CD4-positive, alpha-beta T cell treated with Interleukin-15 for 1 hour (primary cell): ENCODE measurements around the gene INPP4B.
"Not testable (repeated sequence)": the region's sequence is repeated elsewhere in the genome, so short reads cannot be mapped to it uniquely, and the experiment has no call there.

ENCODE experiments used
- DNase-seq: peaks from one replicate; pipeline ENCODE4 v3.0.0-alpha.2; 2020

Gene INPP4B

GRCh38 chr4:142660728-142661127 lies 185.4 kb downstream of the INPP4B start:
- DNase-seq, result no peak

GRCh38 chr4:142656178-142656577 lies 189.9 kb downstream of the INPP4B start:
- no peak for DNase-seq

GRCh38 chr4:142648378-142648777 lies 197.7 kb downstream of the INPP4B start:
- no peak for DNase-seq

DNA sequence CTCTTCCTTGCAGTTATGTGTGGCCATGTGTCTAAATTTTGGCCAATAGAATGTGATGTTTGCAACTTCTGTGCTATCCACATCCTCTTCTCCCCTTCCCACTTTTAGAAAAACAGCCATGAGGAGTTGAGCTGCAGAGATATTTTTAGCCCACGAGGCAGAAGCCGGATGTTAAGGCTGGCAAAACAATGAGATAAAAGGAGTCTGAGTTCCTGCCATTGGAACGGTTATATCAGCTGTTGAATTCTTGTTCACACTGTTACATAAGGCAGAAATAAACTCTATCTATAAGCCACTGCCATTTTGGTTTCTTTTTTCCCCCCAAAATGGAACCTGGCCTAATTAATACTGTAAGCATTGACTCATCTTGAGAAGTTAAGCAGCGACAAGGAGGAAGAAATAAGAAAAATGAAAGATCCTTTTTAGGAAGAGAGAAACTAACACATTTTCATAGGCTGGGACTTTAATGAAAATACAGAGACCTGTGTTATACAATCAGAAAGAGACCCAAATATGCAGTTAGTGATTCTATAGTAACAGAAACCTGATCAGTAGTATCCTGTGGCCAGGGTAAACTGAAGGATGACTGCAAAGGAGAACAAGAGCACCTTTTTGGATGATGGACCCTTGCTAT lies 200.5 kb downstream of the INPP4B start:
- DNase-seq, result no peak

DNA sequence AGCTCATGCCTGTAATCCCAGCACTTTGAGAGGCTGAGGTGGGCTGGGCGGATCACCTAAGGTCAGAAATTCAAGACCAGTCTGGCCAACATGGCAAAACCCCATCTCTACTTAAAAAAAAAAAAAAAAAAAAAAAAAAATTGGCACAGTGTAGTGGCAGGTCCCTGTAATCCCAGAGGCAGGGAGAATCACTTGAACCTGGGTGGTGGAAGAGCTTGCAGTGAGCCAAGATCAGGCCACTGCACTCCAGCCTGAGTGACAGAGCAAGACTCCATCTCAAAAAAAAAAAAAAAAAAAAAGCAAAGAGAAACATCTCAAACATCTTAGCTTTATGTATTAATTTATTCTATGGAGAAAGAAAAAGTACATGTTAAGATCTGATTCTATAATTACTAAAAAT lies 201.5 kb downstream of the INPP4B start:
- not testable (repeated sequence) for DNase-seq

- no peak for DNase-seq
These were observed 208.5 kb downstream of the INPP4B start for GRCh38 chr4:142637614-142638013.

GRCh38 chr4:142631836-142632235 lies 214.3 kb downstream of the INPP4B start:
- no peak for DNase-seq

DNA sequence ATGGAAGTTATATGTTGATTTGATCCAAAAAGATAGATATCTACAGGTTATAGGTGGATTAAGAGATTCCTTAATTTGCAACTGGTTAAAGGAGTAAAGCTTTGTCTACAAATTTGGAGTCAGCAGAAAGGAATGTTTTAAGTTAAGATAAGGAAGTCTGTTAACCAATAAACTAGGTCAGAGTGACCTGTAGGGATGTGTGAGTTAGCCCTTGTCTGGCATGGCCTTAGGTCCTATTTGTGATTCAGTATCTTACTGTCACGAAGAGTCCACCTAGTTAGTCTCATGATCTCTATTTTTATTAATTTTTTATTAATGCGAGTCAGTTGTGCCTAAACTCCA lies 230.8 kb downstream of the INPP4B start:
- DNase-seq, result no peak

DNA sequence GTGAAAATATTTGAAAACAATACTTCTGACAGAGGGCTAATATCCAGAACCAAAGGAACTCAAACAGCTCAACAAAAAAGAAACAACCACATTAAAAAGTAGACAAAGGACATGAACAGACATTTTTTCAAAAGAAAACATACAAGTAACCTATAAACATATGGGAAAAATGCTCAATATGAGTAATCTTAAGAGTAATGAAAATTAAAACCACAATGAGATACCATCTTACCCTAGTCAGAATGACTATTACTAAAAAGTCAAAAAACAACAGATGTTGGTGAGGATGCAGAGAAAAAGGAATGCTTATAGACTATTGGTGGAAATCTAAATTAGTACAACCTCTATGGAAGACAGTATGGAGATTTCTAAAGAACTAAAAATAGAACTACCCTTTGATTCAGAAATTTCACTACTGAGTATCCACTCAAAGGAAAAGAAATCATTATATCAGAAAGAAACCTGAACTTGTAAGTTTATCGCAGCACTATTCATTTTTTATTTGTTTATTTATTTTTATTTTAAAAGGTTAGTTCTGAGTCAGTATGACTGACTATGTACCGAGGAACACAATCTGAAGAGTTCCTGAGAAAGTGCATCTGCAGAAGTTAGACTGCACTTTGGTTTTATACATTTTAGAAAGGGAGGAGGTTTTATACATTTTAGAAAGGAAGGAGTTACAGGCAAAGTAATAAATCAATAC lies 231.3 kb downstream of the INPP4B start:
- no peak for DNase-seq

GRCh38 chr4:142607976-142608375 lies 238.1 kb downstream of the INPP4B start:
- DNase-seq, result no peak

DNA sequence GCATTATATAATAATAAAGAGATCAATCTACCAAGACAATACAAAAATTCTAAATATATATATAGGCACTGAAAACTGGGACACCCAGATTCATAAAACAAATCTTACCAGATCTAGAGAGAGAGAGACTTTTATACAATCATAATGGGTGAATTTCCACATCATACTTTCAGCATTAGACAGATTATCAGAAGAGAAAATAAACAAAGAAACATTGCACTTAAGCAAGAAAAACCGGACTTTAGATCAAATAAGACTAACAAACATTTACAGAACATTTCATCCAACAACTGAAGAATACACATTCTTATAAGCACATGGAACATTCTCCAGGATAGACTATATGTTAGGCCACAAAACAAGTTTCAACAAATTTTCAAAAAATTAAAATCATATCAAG lies 245.1 kb downstream of the INPP4B start:
- DNase-seq, result no peak

GRCh38 chr4:142598132-142598531 lies 248.0 kb downstream of the INPP4B start:
- DNase-seq, result no peak

DNA sequence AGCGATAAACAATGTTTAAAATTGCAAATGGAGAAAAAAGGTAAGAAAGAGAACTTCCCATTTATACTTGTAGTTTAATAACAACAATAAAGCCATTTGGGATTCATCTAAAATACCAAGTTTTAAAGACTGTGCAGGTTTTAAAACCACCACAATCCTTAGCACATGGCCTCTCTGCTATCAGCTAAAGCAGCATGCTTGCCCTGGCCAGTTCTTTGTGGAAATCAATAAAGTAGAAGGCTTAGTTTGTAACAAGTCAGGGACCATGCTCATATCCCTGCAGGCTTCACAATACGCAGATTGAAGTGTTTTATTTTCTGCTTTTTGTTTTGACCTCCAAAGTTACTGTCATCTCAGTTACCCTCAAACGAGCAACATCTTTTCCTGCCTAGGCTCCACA lies 249.5 kb downstream of the INPP4B start:
- no peak for DNase-seq

DNA sequence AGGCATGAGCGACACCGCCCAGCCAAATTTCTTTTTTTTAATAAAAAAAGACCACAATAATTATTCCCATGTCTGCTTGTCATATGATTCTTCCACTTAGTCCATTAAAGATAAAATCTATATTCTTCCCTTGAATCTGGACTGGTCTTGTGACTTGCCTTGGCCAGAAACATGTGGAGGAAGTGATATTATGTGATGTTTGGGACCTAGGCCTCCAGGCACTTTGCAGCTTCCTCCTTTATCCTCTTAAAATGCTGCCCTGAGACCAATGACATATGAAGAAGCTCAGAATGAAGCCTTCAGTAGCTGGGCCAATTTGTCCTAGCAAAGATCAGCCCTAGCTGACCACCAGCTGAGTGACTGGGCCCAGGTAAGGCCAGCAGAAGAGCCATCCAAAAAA lies 250.0 kb downstream of the INPP4B start:
- DNase-seq, result no peak

GRCh38 chr4:142595222-142595871 lies 250.8 kb downstream of the INPP4B start:
- DNase-seq, result no peak

DNA sequence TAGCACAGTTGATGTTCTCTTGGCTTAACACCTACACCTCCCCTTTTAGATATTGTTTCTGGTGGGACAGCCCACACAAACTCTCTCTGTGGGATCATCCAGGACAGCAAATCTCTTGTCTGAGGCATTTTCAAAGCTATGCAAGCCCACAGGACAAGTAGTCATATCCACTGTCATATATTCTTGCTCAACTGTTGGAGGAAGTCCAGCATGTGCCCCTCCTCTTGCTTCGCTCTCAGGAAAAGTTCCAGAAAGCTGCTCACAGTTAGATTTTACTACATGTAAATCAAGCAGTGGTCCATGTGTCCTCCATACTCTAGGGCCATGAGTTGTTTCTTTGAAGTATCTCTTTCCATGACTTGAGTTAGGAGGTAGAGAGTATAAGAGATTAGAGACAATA lies 260.7 kb downstream of the INPP4B start:
- no peak for DNase-seq

- no peak for DNase-seq
These were observed 262.4 kb downstream of the INPP4B start for GRCh38 chr4:142583708-142584107.

DNA sequence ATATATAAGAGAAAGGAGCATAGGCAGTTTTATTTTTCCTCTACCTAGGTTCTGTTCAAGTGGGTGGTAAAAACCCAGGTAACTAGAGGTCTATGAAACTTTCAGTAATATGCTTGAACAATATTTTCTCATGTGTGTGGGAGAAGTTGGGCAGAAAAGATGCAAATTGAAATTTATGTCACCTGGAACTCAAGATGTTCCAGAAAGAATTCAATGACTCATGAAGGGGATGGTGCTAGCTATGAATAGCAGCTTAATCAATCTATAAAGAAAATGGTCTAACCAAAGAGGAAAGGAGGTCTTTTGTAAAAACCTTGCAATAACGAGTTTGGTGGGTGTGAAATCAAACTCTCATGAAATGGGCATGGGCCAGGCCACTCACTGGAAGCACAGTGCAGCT lies 263.8 kb downstream of the INPP4B start:
- no peak for DNase-seq

- DNase-seq, result no peak
These were observed 264.2 kb downstream of the INPP4B start for GRCh38 chr4:142581881-142582280.

- no peak for DNase-seq
These were observed 266.7 kb downstream of the INPP4B start for GRCh38 chr4:142579443-142579842.

DNA sequence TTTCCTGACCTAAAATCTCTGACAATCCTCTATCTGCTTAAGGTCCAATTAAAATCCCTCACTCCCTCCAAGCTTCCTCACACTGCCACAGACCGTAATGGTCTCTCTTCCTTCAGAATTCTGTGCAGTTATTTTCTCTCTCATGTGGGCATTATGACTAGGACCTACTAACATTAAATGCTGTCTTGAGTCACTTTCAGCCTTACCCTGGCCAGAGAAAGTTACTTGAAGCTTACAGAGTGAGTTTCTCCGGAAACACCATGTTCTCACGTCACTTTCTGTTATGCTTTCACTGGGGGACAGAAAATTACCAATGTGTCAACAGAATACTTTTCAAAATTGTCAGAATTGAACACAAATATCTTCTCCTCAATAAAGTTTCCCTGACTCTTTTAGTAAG lies 271.8 kb downstream of the INPP4B start:
- no peak for DNase-seq

- DNase-seq, result no peak
These were observed 274.0 kb downstream of the INPP4B start for GRCh38 chr4:142572071-142572470.

DNA sequence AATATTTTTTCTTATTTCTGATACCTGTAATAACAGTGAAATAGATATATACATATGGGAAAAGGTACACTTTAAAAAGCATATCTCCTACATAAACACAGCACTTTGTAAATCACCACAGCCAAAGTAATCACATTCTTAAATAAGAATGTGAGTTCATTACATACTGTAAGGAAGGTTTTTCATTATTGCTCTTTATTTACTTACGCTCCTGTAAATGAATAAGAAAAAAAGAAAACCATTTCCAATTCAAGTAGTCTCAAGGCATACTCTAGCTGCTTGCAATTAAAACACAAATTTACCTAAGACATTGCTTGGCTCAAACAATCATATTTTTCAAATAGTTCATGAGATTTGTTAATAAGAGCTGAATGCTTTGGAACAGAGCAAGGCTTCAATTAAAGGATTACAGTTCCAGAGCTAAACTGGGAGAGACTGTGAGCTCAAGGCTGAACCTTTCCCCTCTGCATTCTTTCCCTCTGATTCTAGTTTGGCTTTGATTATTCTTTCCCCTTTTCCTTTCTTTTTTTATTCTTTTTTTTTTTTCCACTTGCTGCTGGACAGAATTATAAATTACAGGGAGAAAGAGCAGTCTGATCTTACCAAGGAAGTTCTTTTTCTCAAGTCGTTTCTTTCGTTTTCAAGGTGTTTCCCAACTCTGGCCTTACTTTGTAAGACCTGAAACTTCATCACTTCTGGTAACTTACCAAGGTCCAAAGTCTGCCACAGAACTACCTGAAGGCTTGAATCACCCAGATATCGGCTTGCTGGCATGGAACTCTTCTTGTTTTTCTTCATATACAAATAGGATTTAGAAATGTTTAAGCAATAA lies 278.3 kb downstream of the INPP4B start:
- no peak for DNase-seq

- DNase-seq, result peak; percentile 35
These were observed 278.9 kb downstream of the INPP4B start for GRCh38 chr4:142567199-142567598.
